HAP-1 (cell line): ENCODE measurements around the gene RUVBL1.

ENCODE experiments used
- DNase-seq, 2 experiments: peaks; one replicate each; pipeline ENCODE4 v3.0.0-alpha.2; 2016 to 2020; ENCODE audit warnings: low spot score in 2 of 2
- H3K27me3 ChIP-seq: fragments of 250-450 bp; sonication (Bioruptor Pico); 2 replicates; pipeline ENCODE4 v1.5.1; 2020; ENCODE audit warnings: low read depth, mild to moderate bottlenecking, moderate library complexity
- H3K36me3 ChIP-seq: fragments of 250-450 bp; sonication (Bioruptor Pico); replicated peaks from 2 replicates; pipeline ENCODE4 v1.5.1; 2020; ENCODE audit warnings: mild to moderate bottlenecking
- H3K4me1 ChIP-seq: fragments of 250-450 bp; sonication (Bioruptor Pico); 2 replicates; pipeline ENCODE4 v1.5.1; 2020; ENCODE audit warnings: mild to moderate bottlenecking
- H3K4me3 ChIP-seq: fragments of 250-450 bp; sonication (Bioruptor Pico); 2 replicates; pipeline ENCODE4 v1.5.1; 2020; ENCODE audit warnings: mild to moderate bottlenecking, moderate library complexity
- H3K9me3 ChIP-seq: fragments of 250-450 bp; sonication (Bioruptor Pico); 2 replicates; pipeline ENCODE4 v1.5.1; 2020; ENCODE audit warnings: mild to moderate bottlenecking, moderate library complexity
- in situ Hi-C: fragments of 300-500 bp; cut with MboI; formaldehyde crosslinking; loops from 3 replicates; pipeline ENCODE4 v1.14.3; 2020; ENCODE audit warnings: low sequenced_read_pairs, inconsistent platforms, mixed read lengths

The RUVBL1 gene

GRCh38 chr3:128062033-128062745 lies 61.4 kb downstream of the RUVBL1 start:
- Histone ChIP-seq H3K36me3 (peaks cover 95% of the 10 kb centered on the region), H3K4me3 (no peak overlapping the region), H3K4me1 (no peaks in the 10 kb centered on the region), H3K27me3 (no peaks in the 10 kb centered on the region), H3K9me3 (no peaks in the 10 kb centered on the region)
- in situ Hi-C loops: no loop called here
- no peak for DNase-seq

GRCh38 chr3:128060473-128061381 lies 62.9 kb downstream of the RUVBL1 start:
- no peak for DNase-seq
- H3K9me3 ChIP-seq: no peaks in the 10 kb centered on the region
- H3K27me3 ChIP-seq: no peaks in the 10 kb centered on the region
- H3K4me3 ChIP-seq: no peak overlapping the region
- H3K36me3 ChIP-seq: peaks cover 94% of the 10 kb centered on the region
- in situ Hi-C loops: no loop called here
- H3K4me1 ChIP-seq: no peaks in the 10 kb centered on the region

GRCh38 chr3:128056258-128056657 lies 67.4 kb downstream of the RUVBL1 start:
- in situ Hi-C loops: no loop called here
- no peak for DNase-seq
- H3K4me3 ChIP-seq: no peak overlapping the region
- H3K9me3 ChIP-seq: no peaks in the 10 kb centered on the region
- peaks cover 82% of the 10 kb centered on the region for H3K36me3 ChIP-seq
- no peaks in the 10 kb centered on the region for H3K27me3 ChIP-seq
- H3K4me1 ChIP-seq: peaks cover 16% of the 10 kb centered on the region

GRCh38 chr3:128054367-128054766 lies 69.2 kb downstream of the RUVBL1 start:
- no peak for DNase-seq
- in situ Hi-C loops: no loop called here
- Histone ChIP-seq H3K9me3 (no peaks in the 10 kb centered on the region), H3K4me3 (peak overlapping the region; percentile 93), H3K36me3 (peaks cover 63% of the 10 kb centered on the region), H3K4me1 (peaks cover 18% of the 10 kb centered on the region), H3K27me3 (no peaks in the 10 kb centered on the region)

GRCh38 chr3:128053614-128054013 lies 70.0 kb downstream of the RUVBL1 start:
- peaks cover 18% of the 10 kb centered on the region for H3K4me1 ChIP-seq
- H3K27me3 ChIP-seq: no peaks in the 10 kb centered on the region
- H3K4me3 ChIP-seq: peak overlapping the region; percentile 93
- peak in 1 of 2 experiments; percentile 30 for DNase-seq
- H3K36me3 ChIP-seq: peaks cover 55% of the 10 kb centered on the region
- in situ Hi-C loops: no loop called here
- H3K9me3 ChIP-seq: no peaks in the 10 kb centered on the region

GRCh38 chr3:128052595-128053351 lies 70.8 kb downstream of the RUVBL1 start:
- peaks cover 18% of the 10 kb centered on the region for H3K4me1 ChIP-seq
- in situ Hi-C loops: no loop called here
- H3K36me3 ChIP-seq: peaks cover 49% of the 10 kb centered on the region
- no peaks in the 10 kb centered on the region for H3K9me3 ChIP-seq
- DNase-seq: peak; percentile 67 to 72
- no peaks in the 10 kb centered on the region; the same call in 1 of the 2 replicates for H3K27me3 ChIP-seq
- H3K4me3 ChIP-seq: peak overlapping the region; percentile 93

GRCh38 chr3:128051837-128052594 lies 71.6 kb downstream of the RUVBL1 start, which contains the start of gene SEC61A1:
SEC61A1 (plus strand) TSS chr3:128052437; CDS start chr3:128052553, 116 bp downstream.
- H3K4me3 ChIP-seq: peak within 1 kb of the TSS; percentile 93
- in situ Hi-C loops: no loop called here
- peaks cover 18% of the 10 kb centered on the region for H3K4me1 ChIP-seq

GRCh38 chr3:128051459-128051836 lies 72.2 kb downstream of the RUVBL1 start:
- in situ Hi-C loops: no loop called here
- DNase-seq: no peak
- Histone ChIP-seq H3K27me3 (no peaks in the 10 kb centered on the region; the same call in 1 of the 2 replicates), H3K9me3 (no peaks in the 10 kb centered on the region), H3K36me3 (peaks cover 38% of the 10 kb centered on the region), H3K4me3 (peak overlapping the region; percentile 93), H3K4me1 (peaks cover 18% of the 10 kb centered on the region)

More at GRCh38 chr3:128051837-128052594, 71.6 kb downstream of the RUVBL1 start, which contains the start of gene SEC61A1:
- Histone ChIP-seq H3K27me3 (no peaks in the 10 kb centered on the region; the same call in 1 of the 2 replicates), H3K36me3 (peaks cover 42% of the 10 kb centered on the region), H3K9me3 (no peaks in the 10 kb centered on the region)
- peak; percentile 81 to 94 for DNase-seq

- peaks cover 30% of the 10 kb centered on the region for H3K36me3 ChIP-seq
- no peak for DNase-seq
- H3K4me1 ChIP-seq: peaks cover 18% of the 10 kb centered on the region
- in situ Hi-C loops: no loop called here
- no peaks in the 10 kb centered on the region; the same call in none of the 2 replicates for H3K27me3 ChIP-seq
- no peak overlapping the region for H3K4me3 ChIP-seq
- no peaks in the 10 kb centered on the region for H3K9me3 ChIP-seq
These were observed 73.0 kb downstream of the RUVBL1 start for GRCh38 chr3:128050597-128050996.

- peaks cover 8% of the 10 kb centered on the region for H3K27me3 ChIP-seq
- no peaks in the 10 kb centered on the region for H3K9me3 ChIP-seq
- no peaks in the 10 kb centered on the region for H3K36me3 ChIP-seq
- no peaks in the 10 kb centered on the region for H3K4me1 ChIP-seq
- in situ Hi-C loops: no loop called here
- no peak for DNase-seq
- no peak overlapping the region for H3K4me3 ChIP-seq
These were observed 82.3 kb downstream of the RUVBL1 start for GRCh38 chr3:128041344-128041743.

- Histone ChIP-seq H3K9me3 (no peaks in the 10 kb centered on the region), H3K4me3 (no peak overlapping the region), H3K4me1 (no peaks in the 10 kb centered on the region), H3K36me3 (no peaks in the 10 kb centered on the region), H3K27me3 (peaks cover 8% of the 10 kb centered on the region)
- no peak for DNase-seq
- in situ Hi-C loops: no loop called here
These were observed 83.0 kb downstream of the RUVBL1 start for GRCh38 chr3:128040660-128041059.

- no peak for DNase-seq
- Histone ChIP-seq H3K27me3 (peaks cover 8% of the 10 kb centered on the region), H3K9me3 (no peaks in the 10 kb centered on the region), H3K4me3 (no peak overlapping the region), H3K4me1 (no peaks in the 10 kb centered on the region), H3K36me3 (no peaks in the 10 kb centered on the region)
- in situ Hi-C loops: no loop called here
These were observed 83.6 kb downstream of the RUVBL1 start for GRCh38 chr3:128040041-128040440.

- H3K4me1 ChIP-seq: no peaks in the 10 kb centered on the region
- in situ Hi-C loops: no loop called here
- H3K9me3 ChIP-seq: no peaks in the 10 kb centered on the region
- no peak for DNase-seq
- no peak overlapping the region for H3K4me3 ChIP-seq
- H3K27me3 ChIP-seq: peaks cover 7% of the 10 kb centered on the region
- H3K36me3 ChIP-seq: no peaks in the 10 kb centered on the region
These were observed 87.5 kb downstream of the RUVBL1 start for GRCh38 chr3:128036119-128036518.
